Esophagus muscularis mucosa (tissue), 4 donors: ENCODE results near the gene CLIC1. TPM values are rescaled to one million over a fixed set of nuclear protein-coding genes. Genes with fewer than 3 reads are reported as not detected.

Experiments
- DNase-seq: peaks from one replicate; pipeline ENCODE4 v3.0.0-alpha.2; 2017; ENCODE audit errors: extremely low spot score
- H3K27ac ChIP-seq, 4 donors: fragments of 200-600 bp; sonication (generic); replicated peaks in 1 of 4; 1 replicate in 3 of 4; 2 replicates in 1 of 4; pipeline ENCODE4 v1.5.1; 2016 to 2019; ENCODE audit warnings: mild to moderate bottlenecking in 1 of 4
- H3K27me3 ChIP-seq, 4 donors: fragments of 200-600 bp; sonication (generic); one replicate each; pipeline versions ENCODE4 v1.5.1 to v1.6.0; 2016 to 2019
- H3K36me3 ChIP-seq, 4 donors: fragments of 200-600 bp; sonication (generic); one replicate each; pipeline ENCODE4 v1.5.1; 2016 to 2019
- H3K4me1 ChIP-seq, 4 donors: fragments of 200-600 bp; sonication (generic); one replicate each; pipeline ENCODE4 v1.5.1; 2016 to 2019
- H3K4me3 ChIP-seq, 4 donors: fragments of 200-600 bp; sonication (generic); 1 replicate in 2 of 4; 2 replicates in 2 of 4; pipeline ENCODE4 v1.5.1; 2016 to 2019; ENCODE audit warnings: mild to moderate bottlenecking in 4 of 4, moderate library complexity in 1 of 4
- H3K9me3 ChIP-seq, 4 donors: fragments of 200-600 bp; sonication (generic); 1 replicate in 3 of 4; 2 replicates in 1 of 4; pipeline ENCODE4 v1.5.1; 2016 to 2019
- CTCF ChIP-seq, 3 experiments: fragments of 200-600 bp in 2 of 3; fragments of 450-650 bp in 1 of 3; sonication (generic) in 2 of 3; IDR thresholded peaks; one replicate each; pipeline ENCODE4 v1.5.1; 2017 to 2019; ENCODE audit warnings: antibody characterized with exemption in 3 of 3, mild to moderate bottlenecking in 2 of 3, moderate library complexity in 1 of 3
- EP300 ChIP-seq: sonication (generic); formaldehyde crosslinking; IDR thresholded peaks from one replicate; pipeline ENCODE4 v1.6.1; 2017; ENCODE audit warnings: antibody characterized with exemption
- POLR2A ChIP-seq: fragments of 450-650 bp; IDR thresholded peaks from one replicate; pipeline ENCODE4 v1.6.1; 2017; ENCODE audit warnings: antibody characterized with exemption, moderate library complexity, mild to moderate bottlenecking, low read depth
- POLR2AphosphoS5 ChIP-seq, 2 donors: sonication (generic); formaldehyde crosslinking; IDR thresholded peaks; one replicate each; pipeline ENCODE4 v1.6.1; 2017; ENCODE audit warnings: antibody characterized with exemption in 2 of 2
- WGBS: methylation state at CpG from one replicate; pipeline ENCODE4 v1.1.5; 2018; 5-methylcytosine and 5-hydroxymethylcytosine counted together
- intact Hi-C: fragments of 100-400 bp; cut with DNase I; formaldehyde crosslinking; loops from one replicate; pipeline ENCODE4 v1.15.1; 2023
- total RNA-seq, 4 donors: library from RNA; depleted of rRNA; stranded (reverse); fragments of >200 nt; gene quantifications; one replicate each; pipeline versions ENCODE4 v1.1.0 to v1.2.1, GENCODE V29; 2016

Gene CLIC1
- total RNA-seq, 4 donors from 2014 or later: 208 to 379 (median 290) TPM

- Histone ChIP-seq H3K4me3 (no peak overlapping the region), H3K9me3 (no peaks in the 10 kb centered on the region), H3K36me3 (peaks cover 44 to 66% (median 60%) of the 10 kb centered on the region in 4 donors), H3K27ac (no peak overlapping the region), H3K4me1 (peaks cover 10 to 16% (median 13%) of the 10 kb centered on the region in 4 donors), H3K27me3 (no peaks in the 10 kb centered on the region)
- TF ChIP-seq EP300 (no peak), POLR2A (no peak), POLR2AphosphoS5 (IDR thresholded peaks at IDR 0.05) (no peak), CTCF (IDR thresholded peaks at IDR 0.05) (no peak)
- intact Hi-C loops: no loop called here
- 94% methylated on average over 30 of the region's 43 CpGs for WGBS
- no peak for DNase-seq
Observed at GRCh38 chr6:31778999-31779885, 42.9 kb upstream of the CLIC1 start.

GRCh38 chr6:31778193-31778592 lies 41.9 kb upstream of the CLIC1 start:
- TF ChIP-seq CTCF (IDR thresholded peaks at IDR 0.05) (no peak), POLR2AphosphoS5 (IDR thresholded peaks at IDR 0.05) (no peak), EP300 (no peak), POLR2A (no peak)
- no peak overlapping the region for H3K4me3 ChIP-seq
- no peaks in the 10 kb centered on the region for H3K27me3 ChIP-seq
- H3K4me1 ChIP-seq: peaks cover 10 to 18% (median 13%) of the 10 kb centered on the region in 4 donors
- 98% methylated on average over 4 of the region's 5 CpGs for WGBS
- DNase-seq: no peak
- peaks cover 36 to 55% (median 50%) of the 10 kb centered on the region in 4 donors for H3K36me3 ChIP-seq
- H3K9me3 ChIP-seq: no peaks in the 10 kb centered on the region
- intact Hi-C loops: no loop called here
- H3K27ac ChIP-seq: no peak overlapping the region

- no peaks in the 10 kb centered on the region for H3K27me3 ChIP-seq
Observed at GRCh38 chr6:31777667-31778050, 41.3 kb upstream of the CLIC1 start.

GRCh38 chr6:31776989-31777666 lies 40.8 kb upstream of the CLIC1 start, which contains the start of gene VWA7:
Gene VWA7 (minus strand): TSS chr6:31777328. CDS start chr6:31776779, 549 bp downstream.
- peak within 1 kb of the TSS in 3 of 4 donors; percentile 28 to 41 (median 33) for H3K27ac ChIP-seq
- peak within 1 kb of the TSS in 3 of 4 donors; percentile 5 to 14 (median 9) for H3K4me3 ChIP-seq
- H3K27me3 ChIP-seq: no peaks in the 10 kb centered on the region
- DNase-seq: no peak
- TF ChIP-seq POLR2AphosphoS5 (IDR thresholded peaks at IDR 0.05): peak in 1 of 2 donors; percentile 22
- TF ChIP-seq EP300: no peak
- peaks cover 12 to 22% (median 16%) of the 10 kb centered on the region in 4 donors for H3K4me1 ChIP-seq
- intact Hi-C loops: no loop called here
- 19% methylated on average over 15 of the region's 15 CpGs for whole genome bisulfite sequencing
- no peaks in the 10 kb centered on the region for H3K9me3 ChIP-seq
- peaks cover 25 to 44% (median 39%) of the 10 kb centered on the region in 4 donors for H3K36me3 ChIP-seq

More at GRCh38 chr6:31777667-31778050, 41.3 kb upstream of the CLIC1 start:
- Histone ChIP-seq H3K4me3 (no peak overlapping the region), H3K4me1 (peaks cover 12 to 22% (median 16%) of the 10 kb centered on the region in 4 donors), H3K27ac (peak overlapping the region in 1 of 4 donors; percentile 41), H3K9me3 (no peaks in the 10 kb centered on the region), H3K36me3 (peaks cover 31 to 50% (median 44%) of the 10 kb centered on the region in 4 donors)
- no peak for DNase-seq
- WGBS: 90% methylated on average over 2 of the region's 5 CpGs
- TF ChIP-seq CTCF (IDR thresholded peaks at IDR 0.05): no peak
- intact Hi-C loops: no loop called here

GRCh38 chr6:31776485-31776988 lies 40.2 kb upstream of the CLIC1 start:
- 46% methylated on average over 12 of the region's 14 CpGs for WGBS
- Histone ChIP-seq H3K27ac (peak overlapping the region in 3 of 4 donors; percentile 28 to 41 (median 33)), H3K27me3 (no peaks in the 10 kb centered on the region), H3K36me3 (peaks cover 21 to 39% (median 33%) of the 10 kb centered on the region in 4 donors), H3K9me3 (no peaks in the 10 kb centered on the region), H3K4me3 (peak overlapping the region in 2 of 4 donors; percentile 9 to 14), H3K4me1 (peaks cover 12 to 22% (median 16%) of the 10 kb centered on the region in 4 donors)
- intact Hi-C loops: no loop called here
- TF ChIP-seq CTCF (IDR thresholded peaks at IDR 0.05): no peak
- no peak for TF ChIP-seq POLR2AphosphoS5 (IDR thresholded peaks at IDR 0.05)
- TF ChIP-seq POLR2A: no peak
- TF ChIP-seq EP300: no peak
- DNase-seq: no peak
